HepG2 (cell line): ENCODE measurements around the gene C6orf15. TPM values are rescaled to one million over a fixed set of nuclear protein-coding genes. Genes with fewer than 3 reads are reported as not detected.

Experiments used
- FOSL2 ChIP-seq: sonication (generic); formaldehyde crosslinking; IDR thresholded peaks from 2 replicates; pipeline ENCODE4 v1.4.0; 2020; ENCODE audit warnings: missing genetic modification reagents
- HNRNPUL1 ChIP-seq: fragments of 200-400 bp; formaldehyde crosslinking; IDR thresholded peaks from 2 replicates; pipeline ENCODE4 v1.6.1; 2017; ENCODE audit warnings: low read depth, mild to moderate bottlenecking, low read length, moderate library complexity
- KLF16 ChIP-seq, 2 experiments: sonication (generic) in 1 of 2; formaldehyde crosslinking in 1 of 2; IDR thresholded peaks; 2 replicates each; pipeline versions ENCODE4 v1.6.1 to v1.8.0; 2016 to 2023; ENCODE audit warnings: missing genetic modification reagents in 2 of 2, missing compliant biosample characterization in 1 of 2
- MIER3 ChIP-seq: IDR thresholded peaks from 2 replicates; pipeline ENCODE4 v1.6.1; 2016; ENCODE audit warnings: missing compliant biosample characterization, borderline replicate concordance
- MTA3 ChIP-seq: sonication (generic); formaldehyde crosslinking; IDR thresholded peaks from 2 replicates; pipeline ENCODE4 v1.4.0; 2020; ENCODE audit warnings: missing genetic modification reagents
- SAP130 ChIP-seq: IDR thresholded peaks from 2 replicates; pipeline ENCODE4 v1.6.1; 2016; ENCODE audit warnings: low read depth
- SIX4 ChIP-seq: sonication (generic); formaldehyde crosslinking; IDR thresholded peaks from 2 replicates; pipeline ENCODE4 v1.4.0; 2020; ENCODE audit warnings: missing genetic modification reagents
- SMC3 ChIP-seq: IDR thresholded peaks from 2 replicates; pipeline ENCODE4 v1.6.1; 2011; ENCODE audit warnings: low read length, improper control_type of control experiment
- SP1 ChIP-seq, 2 experiments: fragments of 450-650 bp in 1 of 2; sonication (generic) in 1 of 2; formaldehyde crosslinking in 1 of 2; IDR thresholded peaks; 2 replicates each; pipeline versions ENCODE4 v1.4.0 to v1.6.1; 2016 to 2020; ENCODE audit warnings: missing genetic modification reagents in 1 of 2
- STAG1 ChIP-seq: sonication (generic); formaldehyde crosslinking; IDR thresholded peaks from 2 replicates; pipeline ENCODE4 v1.4.0; 2020; ENCODE audit warnings: missing genetic modification reagents
- TCF7L2 ChIP-seq: IDR thresholded peaks from 2 replicates; pipeline ENCODE4 v1.6.1; 2011; ENCODE audit warnings: mild to moderate bottlenecking, low read depth, low read length, moderate library complexity
- ZBTB1 ChIP-seq: sonication (generic); formaldehyde crosslinking; IDR thresholded peaks from 2 replicates; pipeline ENCODE4 v1.4.0; 2020; ENCODE audit warnings: missing genetic modification reagents, borderline replicate concordance
- ZNF292 ChIP-seq: sonication (generic); formaldehyde crosslinking; IDR thresholded peaks from 2 replicates; pipeline ENCODE4 v1.8.1; 2022; ENCODE audit warnings: mild to moderate bottlenecking, low read depth, missing genetic modification reagents, borderline replicate concordance
- ZNF841 ChIP-seq: sonication (generic); formaldehyde crosslinking; IDR thresholded peaks from 2 replicates; pipeline ENCODE4 v1.8.1; 2023; ENCODE audit warnings: missing genetic modification reagents, borderline replicate concordance
- polyA plus RNA-seq, 8 experiments: library from polyadenylated mRNA; depleted of rRNA in 3 of 8; stranded (reverse) in 7 of 8; unstranded in 1 of 8; fragments of >200 nt; fragmentation: Illumina TruSeq in 4 of 8; extraction: Trizol in 4 of 8; gene quantifications; 2 replicates each; pipeline versions ENCODE4 v1.2.1 to v1.2.3, GENCODE V29; 2011 to 2016; ENCODE audit warnings: low read depth in 4 of 8, missing spikeins in 1 of 8, mixed read lengths in 1 of 8; ENCODE audit not compliant: insufficient read depth in 1 of 8
- total RNA-seq, 5 experiments: library from RNA; depleted of rRNA; stranded (reverse); fragments of >200 nt; fragmentation: Illumina TruSeq; extraction: Trizol; gene quantifications; 2 replicates each; pipeline ENCODE4 v1.2.3, GENCODE V29; 2016; ENCODE audit warnings: low read depth in 1 of 5
- TF ChIP-seq, protein P1 (sequence below): IDR thresholded peaks from 2 replicates; pipeline ENCODE4 v1.4.0; 2020; ENCODE audit warnings: mild to moderate bottlenecking, missing genetic modification reagents
- TF ChIP-seq, protein P2 (sequence below): sonication (generic); formaldehyde crosslinking; IDR thresholded peaks from 2 replicates; pipeline ENCODE4 v1.4.0; 2020; ENCODE audit warnings: mild to moderate bottlenecking, missing genetic modification reagents

C6orf15 gene
- total and polyA plus RNA-seq, 2 of the 13 experiments (the other 11 are each of a cell fraction or from before 2014, with no cell fraction given) = not detected

DNA sequence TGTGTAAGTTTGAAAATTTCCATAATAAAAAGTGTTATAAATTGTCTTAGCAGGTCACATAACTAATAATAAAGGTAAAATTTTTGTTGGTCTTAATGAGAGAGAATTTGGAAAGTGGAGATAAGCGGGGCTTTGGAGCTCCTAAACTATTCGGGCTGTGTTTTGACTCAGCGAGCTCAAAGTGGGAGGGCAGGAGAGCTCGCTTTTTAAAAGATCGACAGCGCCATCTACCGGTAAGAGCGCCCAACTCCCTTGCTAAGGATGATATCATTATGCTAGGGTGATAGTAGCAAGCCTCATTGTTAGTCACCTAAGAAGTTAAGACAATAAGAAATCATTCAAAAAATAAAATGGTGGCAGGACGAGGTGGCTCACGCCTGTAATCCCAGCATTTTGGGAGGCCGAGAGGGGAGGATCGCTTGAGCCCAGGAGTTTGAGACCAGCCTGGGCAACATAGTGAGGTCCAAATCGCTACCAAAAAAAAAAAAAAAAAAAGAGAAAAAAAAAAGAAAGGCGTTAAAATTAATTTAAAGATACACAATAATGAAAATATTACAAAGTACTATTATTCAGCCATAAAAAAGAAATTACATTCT is 24.8 kb downstream of the C6orf15 start (continued):
- TF ChIP-seq, protein P1, sequence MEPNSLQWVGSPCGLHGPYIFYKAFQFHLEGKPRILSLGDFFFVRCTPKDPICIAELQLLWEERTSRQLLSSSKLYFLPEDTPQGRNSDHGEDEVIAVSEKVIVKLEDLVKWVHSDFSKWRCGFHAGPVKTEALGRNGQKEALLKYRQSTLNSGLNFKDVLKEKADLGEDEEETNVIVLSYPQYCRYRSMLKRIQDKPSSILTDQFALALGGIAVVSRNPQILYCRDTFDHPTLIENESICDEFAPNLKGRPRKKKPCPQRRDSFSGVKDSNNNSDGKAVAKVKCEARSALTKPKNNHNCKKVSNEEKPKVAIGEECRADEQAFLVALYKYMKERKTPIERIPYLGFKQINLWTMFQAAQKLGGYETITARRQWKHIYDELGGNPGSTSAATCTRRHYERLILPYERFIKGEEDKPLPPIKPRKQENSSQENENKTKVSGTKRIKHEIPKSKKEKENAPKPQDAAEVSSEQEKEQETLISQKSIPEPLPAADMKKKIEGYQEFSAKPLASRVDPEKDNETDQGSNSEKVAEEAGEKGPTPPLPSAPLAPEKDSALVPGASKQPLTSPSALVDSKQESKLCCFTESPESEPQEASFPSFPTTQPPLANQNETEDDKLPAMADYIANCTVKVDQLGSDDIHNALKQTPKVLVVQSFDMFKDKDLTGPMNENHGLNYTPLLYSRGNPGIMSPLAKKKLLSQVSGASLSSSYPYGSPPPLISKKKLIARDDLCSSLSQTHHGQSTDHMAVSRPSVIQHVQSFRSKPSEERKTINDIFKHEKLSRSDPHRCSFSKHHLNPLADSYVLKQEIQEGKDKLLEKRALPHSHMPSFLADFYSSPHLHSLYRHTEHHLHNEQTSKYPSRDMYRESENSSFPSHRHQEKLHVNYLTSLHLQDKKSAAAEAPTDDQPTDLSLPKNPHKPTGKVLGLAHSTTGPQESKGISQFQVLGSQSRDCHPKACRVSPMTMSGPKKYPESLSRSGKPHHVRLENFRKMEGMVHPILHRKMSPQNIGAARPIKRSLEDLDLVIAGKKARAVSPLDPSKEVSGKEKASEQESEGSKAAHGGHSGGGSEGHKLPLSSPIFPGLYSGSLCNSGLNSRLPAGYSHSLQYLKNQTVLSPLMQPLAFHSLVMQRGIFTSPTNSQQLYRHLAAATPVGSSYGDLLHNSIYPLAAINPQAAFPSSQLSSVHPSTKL = peak; percentile 33; the same call in 1 of the 2 replicates
- TF ChIP-seq, protein P2, sequence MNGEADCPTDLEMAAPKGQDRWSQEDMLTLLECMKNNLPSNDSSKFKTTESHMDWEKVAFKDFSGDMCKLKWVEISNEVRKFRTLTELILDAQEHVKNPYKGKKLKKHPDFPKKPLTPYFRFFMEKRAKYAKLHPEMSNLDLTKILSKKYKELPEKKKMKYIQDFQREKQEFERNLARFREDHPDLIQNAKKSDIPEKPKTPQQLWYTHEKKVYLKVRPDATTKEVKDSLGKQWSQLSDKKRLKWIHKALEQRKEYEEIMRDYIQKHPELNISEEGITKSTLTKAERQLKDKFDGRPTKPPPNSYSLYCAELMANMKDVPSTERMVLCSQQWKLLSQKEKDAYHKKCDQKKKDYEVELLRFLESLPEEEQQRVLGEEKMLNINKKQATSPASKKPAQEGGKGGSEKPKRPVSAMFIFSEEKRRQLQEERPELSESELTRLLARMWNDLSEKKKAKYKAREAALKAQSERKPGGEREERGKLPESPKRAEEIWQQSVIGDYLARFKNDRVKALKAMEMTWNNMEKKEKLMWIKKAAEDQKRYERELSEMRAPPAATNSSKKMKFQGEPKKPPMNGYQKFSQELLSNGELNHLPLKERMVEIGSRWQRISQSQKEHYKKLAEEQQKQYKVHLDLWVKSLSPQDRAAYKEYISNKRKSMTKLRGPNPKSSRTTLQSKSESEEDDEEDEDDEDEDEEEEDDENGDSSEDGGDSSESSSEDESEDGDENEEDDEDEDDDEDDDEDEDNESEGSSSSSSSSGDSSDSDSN = no peak
- TF ChIP-seq SMC3 (peak; percentile 70), SAP130 (peak; percentile 23; the same call in 1 of the 2 replicates), SIX4 (CRISPR knock-in tag) (no peak), TCF7L2 (no peak), SP1 (IDR thresholded peaks at IDR 0.05) (no peak), SP1 (CRISPR knock-in tag; IDR thresholded peaks at IDR 0.05) (peak; percentile 40; the same call in 1 of the 2 replicates), STAG1 (CRISPR knock-in tag) (peak; percentile 82), HNRNPUL1 (no peak), ZNF292 (CRISPR knock-in tag) (no peak), FOSL2 (CRISPR knock-in tag) (peak; percentile 34), MIER3 (no peak), KLF16 (CRISPR knock-in tag; IDR thresholded peaks at IDR 0.05) (0 out of 4 replicates have a peak, but pooled peaks of 1 of the 2 experiments have one; percentile 37), ZNF841 (no peak), ZBTB1 (no peak), MTA3 (no peak)
